PC-3 (cell line): ENCODE data around the gene CD99. TPM values are rescaled to one million over a fixed set of nuclear protein-coding genes. Genes with fewer than 3 reads are reported as not detected.

ENCODE experiments used
- ATAC-seq: fragments of 200-7000 bp; cut with Tn5 transposase; 2 replicates; pipeline ENCODE4 v1.9.1; 2020; ENCODE audit warnings: mild to moderate bottlenecking, moderate library complexity
- BruUV-seq: library from RNA; stranded (reverse); fragments of 400-500 nt; replicated peaks from 2 replicates; lab custom pipeline; 2021; lab: Mats Ljungman, UMichigan
- CTCF ChIA-PET: fragments of 300-600 bp; sonication (Branson Sonifier 250); formaldehyde crosslinking; loops from one replicate; lab custom pipeline; 2022; ENCODE audit warnings: antibody characterized with exemption; lab: Charles Lee
- POLR2A ChIA-PET: fragments of 300-600 bp; sonication (Branson Sonifier 250); formaldehyde crosslinking; loops from one replicate; lab custom pipeline; 2022; ENCODE audit warnings: antibody characterized with exemption; ENCODE audit not compliant: unreplicated experiment; lab: Charles Lee
- DNase-seq: peaks from one replicate; pipeline ENCODE4 v3.0.0-alpha.2; 2015
- H2AFZ ChIP-seq: fragments of 300-600 bp; sonication (generic); 2 replicates; pipeline ENCODE4 v1.6.0; 2016; ENCODE audit warnings: antibody characterized with exemption, low read length
- H3F3A ChIP-seq: fragments of 300-600 bp; sonication (generic); one replicate; pipeline ENCODE4 v1.6.0; 2017; ENCODE audit warnings: antibody characterized with exemption, low read length, control low read depth, mild to moderate bottlenecking; ENCODE audit not compliant: unreplicated experiment
- H3K27ac ChIP-seq: fragments of 300-600 bp; sonication (generic); 2 replicates; pipeline ENCODE4 v1.5.1; 2016; ENCODE audit warnings: mild to moderate bottlenecking, low read length
- H3K27me3 ChIP-seq: fragments of 300-600 bp; sonication (generic); 2 replicates; pipeline ENCODE4 v1.6.1; 2016; ENCODE audit warnings: low read length, mixed read lengths
- H3K36me3 ChIP-seq: fragments of 300-600 bp; sonication (generic); 2 replicates; pipeline ENCODE4 v1.6.1; 2016; ENCODE audit warnings: low read depth, mixed run types, low read length, mixed read lengths
- H3K4me1 ChIP-seq: fragments of 300-600 bp; sonication (generic); 2 replicates; pipeline ENCODE4 v1.5.1; 2016; ENCODE audit warnings: low read length; ENCODE audit not compliant: insufficient read depth
- H3K4me2 ChIP-seq: fragments of 300-600 bp; sonication (generic); 2 replicates; pipeline ENCODE4 v1.6.0; 2016; ENCODE audit warnings: low read length
- H3K4me3 ChIP-seq: fragments of 300-600 bp; sonication (generic); 2 replicates; pipeline ENCODE4 v1.5.1; 2016; ENCODE audit warnings: mild to moderate bottlenecking, low read length, mixed read lengths
- H3K79me2 ChIP-seq: fragments of 300-600 bp; sonication (generic); 2 replicates; pipeline ENCODE4 v1.6.1; 2017; ENCODE audit warnings: low read length, mixed read lengths
- H3K9ac ChIP-seq: fragments of 300-600 bp; sonication (generic); 2 replicates; pipeline ENCODE4 v1.6.0; 2016; ENCODE audit warnings: mild to moderate bottlenecking, low read length
- H3K9me2 ChIP-seq: fragments of 300-600 bp; sonication (generic); replicated peaks from 2 replicates; pipeline ENCODE4 v1.6.1; 2016; ENCODE audit warnings: mixed run types, low read length, mixed read lengths
- H3K9me3 ChIP-seq: fragments of 300-600 bp; sonication (generic); 2 replicates; pipeline ENCODE4 v1.6.1; 2016; ENCODE audit warnings: low read length, mixed read lengths
- H4K20me1 ChIP-seq: fragments of 300-600 bp; sonication (generic); 2 replicates; pipeline ENCODE4 v1.6.1; 2016; ENCODE audit warnings: low read length, mixed read lengths
- CTCF ChIP-seq: fragments of 300-600 bp; sonication (generic); conservative IDR thresholded peaks from 2 replicates; pipeline ENCODE4 v1.5.1; 2017; ENCODE audit warnings: antibody characterized with exemption, low read depth, mild to moderate bottlenecking, low read length
- EZH2 ChIP-seq: fragments of 300-600 bp; sonication (generic); IDR thresholded peaks from one replicate; pipeline ENCODE4 v1.6.1; 2017; ENCODE audit warnings: antibody characterized with exemption, mild to moderate bottlenecking, low read length; ENCODE audit not compliant: unreplicated experiment
- EZH2phosphoT487 ChIP-seq: fragments of 300-600 bp; sonication (generic); IDR thresholded peaks from 2 replicates; pipeline ENCODE4 v1.6.1; 2018; ENCODE audit warnings: mild to moderate bottlenecking, antibody characterized with exemption, low read length, borderline replicate concordance
- intact Hi-C: fragments of 100-400 bp; cut with micrococcal nuclease; formaldehyde crosslinking; loops from 2 replicates; pipeline ENCODE4 v1.9.0; 2023
- total RNA-seq: library from RNA; depleted of rRNA; stranded (reverse); fragments of >200 nt; gene quantifications from 2 replicates; pipeline ENCODE4 v1.2.3, GENCODE V29; 2014

Gene CD99
- total RNA-seq, 1 experiment from 2014 or later = 202 TPM

GRCh38 chrX:2781226-2781571 is 90.1 kb downstream of the CD99 start:
- no peaks in the 10 kb centered on the region for H3K4me1 ChIP-seq
- H3F3A ChIP-seq = no peaks in the 10 kb centered on the region
- no peaks in the 10 kb centered on the region for H3K9me3 ChIP-seq
- intact Hi-C loops = no loop called here
- H3K27me3 ChIP-seq = no peaks in the 10 kb centered on the region
- no peak overlapping the region for H3K9ac ChIP-seq
- H3K36me3 ChIP-seq = no peaks in the 10 kb centered on the region
- no peaks in the 10 kb centered on the region for H3K9me2 ChIP-seq
- DNase-seq (no peak), ATAC-seq (no peak)
- no peak overlapping the region for H3K4me3 ChIP-seq
- no TSS peak for BruUV-seq
- POLR2A ChIA-PET = no interaction called here
- H3K79me2 ChIP-seq = no peaks in the 10 kb centered on the region
- no peaks in the 10 kb centered on the region for H4K20me1 ChIP-seq
- no peak for TF ChIP-seq EZH2phosphoT487
- TF ChIP-seq EZH2 = no peak
- no peak for TF ChIP-seq CTCF
- H2AFZ ChIP-seq = no peak overlapping the region
- no peak overlapping the region for H3K27ac ChIP-seq
- no peak overlapping the region for H3K4me2 ChIP-seq
- CTCF ChIA-PET = no interaction called here

- no peak overlapping the region for H3K27ac ChIP-seq
- ChIA-PET CTCF (no interaction called here), POLR2A (no interaction called here)
- no peak overlapping the region for H3K9ac ChIP-seq
- no peak overlapping the region for H2AFZ ChIP-seq
- no peaks in the 10 kb centered on the region for H3K4me1 ChIP-seq
- H3K4me2 ChIP-seq = no peak overlapping the region
- H3K9me2 ChIP-seq = no peaks in the 10 kb centered on the region
- no TSS peak for BruUV-seq
- DNase-seq (no peak), ATAC-seq (no peak)
- no peak for TF ChIP-seq EZH2phosphoT487
- TF ChIP-seq EZH2 = no peak
- no peak for TF ChIP-seq CTCF
- H3F3A ChIP-seq = no peaks in the 10 kb centered on the region
- H3K4me3 ChIP-seq = no peak overlapping the region
- H3K36me3 ChIP-seq = no peaks in the 10 kb centered on the region
- H3K9me3 ChIP-seq = no peaks in the 10 kb centered on the region
- H3K79me2 ChIP-seq = no peaks in the 10 kb centered on the region
- intact Hi-C loops = no loop called here
- no peaks in the 10 kb centered on the region for H3K27me3 ChIP-seq
- H4K20me1 ChIP-seq = no peaks in the 10 kb centered on the region
Measured at GRCh38 chrX:2781698-2782097, 90.6 kb downstream of the CD99 start.

GRCh38 chrX:2782171-2782570 is 91.1 kb downstream of the CD99 start:
- no peak overlapping the region for H2AFZ ChIP-seq
- no peaks in the 10 kb centered on the region for H3K27me3 ChIP-seq
- no peak overlapping the region for H3K9ac ChIP-seq
- no peaks in the 10 kb centered on the region for H3K9me2 ChIP-seq
- ChIA-PET POLR2A (no interaction called here), CTCF (no interaction called here)
- H3F3A ChIP-seq = no peaks in the 10 kb centered on the region
- no peaks in the 10 kb centered on the region for H3K36me3 ChIP-seq
- no peak overlapping the region for H3K4me3 ChIP-seq
- intact Hi-C loops = no loop called here
- BruUV-seq = no TSS peak
- no peaks in the 10 kb centered on the region for H4K20me1 ChIP-seq
- no peak overlapping the region for H3K4me2 ChIP-seq
- no peaks in the 10 kb centered on the region for H3K79me2 ChIP-seq
- ATAC-seq = no peak
- no peaks in the 10 kb centered on the region for H3K9me3 ChIP-seq
- DNase-seq = no peak
- no peak for TF ChIP-seq EZH2
- TF ChIP-seq EZH2phosphoT487 = no peak
- no peak for TF ChIP-seq CTCF
- H3K27ac ChIP-seq = no peak overlapping the region
- H3K4me1 ChIP-seq = no peaks in the 10 kb centered on the region
